Vagina (tissue), 2 donors: ENCODE measurements around the gene ONECUT2. TPM values are rescaled to one million over a fixed set of nuclear protein-coding genes. Genes with fewer than 3 reads are reported as not detected.
"Not testable (repeated sequence)": the region's sequence is repeated elsewhere in the genome, so short reads cannot be mapped to it uniquely, and the experiment has no call there.

Experiments used
- DNase-seq, 2 donors: peaks; one replicate each; pipeline ENCODE4 v3.0.0-alpha.2; 2017; ENCODE audit errors: extremely low spot score in 2 of 2
- H3K27ac ChIP-seq: fragments of 200-600 bp; sonication (generic); one replicate; pipeline ENCODE4 v1.5.1; 2019
- H3K27me3 ChIP-seq: fragments of 200-600 bp; sonication (generic); one replicate; pipeline ENCODE4 v1.5.1; 2019
- H3K36me3 ChIP-seq, 2 donors: fragments of 200-600 bp; sonication (generic); one replicate each; pipeline ENCODE4 v1.5.1; 2017 to 2019
- H3K4me1 ChIP-seq: fragments of 200-600 bp; sonication (generic); one replicate; pipeline ENCODE4 v1.5.1; 2019
- H3K4me3 ChIP-seq, 2 donors: fragments of 200-600 bp; sonication (generic); 1 replicate in 1 of 2; 2 replicates in 1 of 2; pipeline ENCODE4 v1.5.1; 2016 to 2019
- H3K9me3 ChIP-seq: fragments of 200-600 bp; sonication (generic); one replicate; pipeline ENCODE4 v1.5.1; 2019
- CTCF ChIP-seq, 3 experiments: fragments of 450-650 bp in 2 of 3; fragments of 200-600 bp in 1 of 3; sonication (generic) in 1 of 3; IDR thresholded peaks; one replicate each; pipeline ENCODE4 v1.5.1; 2017 to 2019; ENCODE audit warnings: antibody characterized with exemption in 3 of 3, mild to moderate bottlenecking in 2 of 3, moderate library complexity in 2 of 3
- POLR2A ChIP-seq, 2 donors: fragments of 450-650 bp; IDR thresholded peaks; one replicate each; pipeline ENCODE4 v1.6.1; 2017; ENCODE audit warnings: antibody characterized with exemption in 2 of 2, mild to moderate bottlenecking in 2 of 2, moderate library complexity in 2 of 2
- POLR2AphosphoS5 ChIP-seq, 2 donors: sonication (generic); formaldehyde crosslinking; IDR thresholded peaks; one replicate each; pipeline ENCODE4 v1.9.0; 2017; ENCODE audit warnings: antibody characterized with exemption in 2 of 2, mild to moderate bottlenecking in 2 of 2, low read depth in 1 of 2; ENCODE audit not compliant: insufficient read depth in 1 of 2
- intact Hi-C: fragments of 100-400 bp; cut with DNase I; formaldehyde crosslinking; loops from one replicate; pipeline ENCODE4 v1.15.1; 2023
- total RNA-seq: library from RNA; depleted of rRNA; stranded (reverse); fragments of >200 nt; gene quantifications from one replicate; pipeline ENCODE4 v1.2.3, GENCODE V29; 2016

Gene ONECUT2
- total RNA-seq: not detected

GRCh38 chr18:57434536-57435494 is at the start of gene ONECUT2:
Gene ONECUT2, plus strand, starts transcription at chr18:57435374. Its CDS starts 343 bp downstream, at chr18:57435717.
- peak within 1 kb of the TSS; percentile 38 to 53 for H3K4me3 ChIP-seq
- no peaks in the 10 kb centered on the region for H3K9me3 ChIP-seq
- DNase-seq: no peak
- no peak for TF ChIP-seq POLR2AphosphoS5 (IDR thresholded peaks at IDR 0.05; ENCODE audit: insufficient read depth in 1 of 2, low read depth in 1 of 2)
- no peak for TF ChIP-seq POLR2A (IDR thresholded peaks at IDR 0.05)
- no peak for TF ChIP-seq CTCF (IDR thresholded peaks at IDR 0.05)
- intact Hi-C loops: no loop called here
- peaks cover 31% of the 10 kb centered on the region for H3K27me3 ChIP-seq
- no peaks in the 10 kb centered on the region for H3K36me3 ChIP-seq
- H3K4me1 ChIP-seq: peaks cover 48% of the 10 kb centered on the region
- no peak within 1 kb of the TSS for H3K27ac ChIP-seq

GRCh38 chr18:57389271-57389670 is 45.9 kb upstream of the ONECUT2 start:
- no peaks in the 10 kb centered on the region for H3K4me1 ChIP-seq
- intact Hi-C loops: no loop called here
- H3K9me3 ChIP-seq: no peaks in the 10 kb centered on the region
- no peaks in the 10 kb centered on the region for H3K27me3 ChIP-seq
- TF ChIP-seq POLR2A (IDR thresholded peaks at IDR 0.05) (no peak), CTCF (IDR thresholded peaks at IDR 0.05) (no peak), POLR2AphosphoS5 (IDR thresholded peaks at IDR 0.05; ENCODE audit: insufficient read depth in 1 of 2, low read depth in 1 of 2) (no peak)
- no peak for DNase-seq
- H3K36me3 ChIP-seq: no peaks in the 10 kb centered on the region
- H3K4me3 ChIP-seq: no peak overlapping the region
- no peak overlapping the region for H3K27ac ChIP-seq

- H3K4me1 ChIP-seq: no peaks in the 10 kb centered on the region
- intact Hi-C loops: no loop called here
- no peaks in the 10 kb centered on the region for H3K36me3 ChIP-seq
- H3K27ac ChIP-seq: no peak overlapping the region
- no peak for DNase-seq
- TF ChIP-seq POLR2AphosphoS5 (IDR thresholded peaks at IDR 0.05; ENCODE audit: insufficient read depth in 1 of 2, low read depth in 1 of 2) (no peak), CTCF (IDR thresholded peaks at IDR 0.05) (no peak), POLR2A (IDR thresholded peaks at IDR 0.05) (no peak)
- no peaks in the 10 kb centered on the region for H3K9me3 ChIP-seq
- H3K27me3 ChIP-seq: no peaks in the 10 kb centered on the region
- H3K4me3 ChIP-seq: no peak overlapping the region
Measured at GRCh38 chr18:57390044-57390443, 45.1 kb upstream of the ONECUT2 start.

- H3K27ac ChIP-seq, H3K9me3 ChIP-seq, intact Hi-C loops, H3K4me1 ChIP-seq, H3K4me3 ChIP-seq, H3K36me3 ChIP-seq, DNase-seq, H3K27me3 ChIP-seq: not testable (repeated sequence)
Measured at GRCh38 chr18:57394749-57395148, 40.4 kb upstream of the ONECUT2 start.

- H3K4me1 ChIP-seq, H3K4me3 ChIP-seq, H3K27me3 ChIP-seq, H3K36me3 ChIP-seq, H3K9me3 ChIP-seq, intact Hi-C loops, H3K27ac ChIP-seq, DNase-seq: not testable (repeated sequence)
Measured at GRCh38 chr18:57396831-57397230, 38.3 kb upstream of the ONECUT2 start.

GRCh38 chr18:57397440-57398132 is 37.6 kb upstream of the ONECUT2 start:
- no peak overlapping the region for H3K4me3 ChIP-seq
- DNase-seq: no peak

More at GRCh38 chr18:57397440-57398132, 37.6 kb upstream of the ONECUT2 start:
- TF ChIP-seq POLR2A (IDR thresholded peaks at IDR 0.05) (no peak), CTCF (IDR thresholded peaks at IDR 0.05) (no peak), POLR2AphosphoS5 (IDR thresholded peaks at IDR 0.05; ENCODE audit: insufficient read depth in 1 of 2, low read depth in 1 of 2) (no peak)
- Histone ChIP-seq H3K27me3 (no peaks in the 10 kb centered on the region), H3K4me1 (no peaks in the 10 kb centered on the region), H3K9me3 (no peaks in the 10 kb centered on the region), H3K36me3 (no peaks in the 10 kb centered on the region), H3K27ac (no peak overlapping the region)
- intact Hi-C loops: no loop called here
